Smooth muscle cell (in vitro differentiated cells): Measurements from ENCODE around the gene HRC. TPM values are rescaled to one million over a fixed set of nuclear protein-coding genes. Genes with fewer than 3 reads are reported as not detected.
A peak's percentile ranks its signal among the peaks of the same experiment; 100 is the strongest.

ENCODE experiments used
- DNase-seq: peaks from one replicate; lab custom pipeline; 2025; ENCODE audit not compliant: unreplicated experiment; lab: John Stamatoyannopoulos, UW
- H2AFZ ChIP-seq: fragments of 200-600 bp; sonication (generic); 2 replicates; pipeline ENCODE4 v1.6.0; 2016; ENCODE audit warnings: antibody characterized with exemption, low read depth, mild to moderate bottlenecking
- H3F3A ChIP-seq: fragments of 200-600 bp; sonication (generic); 2 replicates; pipeline ENCODE4 v1.6.0; 2017; ENCODE audit warnings: antibody characterized with exemption, low read depth
- H3K27ac ChIP-seq: fragments of 200-600 bp; sonication (generic); 2 replicates; pipeline ENCODE4 v1.5.1; 2016; ENCODE audit warnings: low read depth, mild to moderate bottlenecking
- H3K27me3 ChIP-seq: fragments of 200-600 bp; sonication (generic); 2 replicates; pipeline ENCODE4 v1.6.1; 2016; ENCODE audit warnings: low read depth, mild to moderate bottlenecking
- H3K36me3 ChIP-seq: fragments of 200-600 bp; sonication (generic); 2 replicates; pipeline ENCODE4 v1.5.1; 2016; ENCODE audit warnings: low read depth
- H3K4me1 ChIP-seq: fragments of 200-600 bp; sonication (generic); 2 replicates; pipeline ENCODE4 v1.5.1; 2016; ENCODE audit warnings: low read depth
- H3K4me2 ChIP-seq: fragments of 200-600 bp; sonication (generic); 2 replicates; pipeline ENCODE4 v1.6.0; 2016; ENCODE audit warnings: mild to moderate bottlenecking
- H3K4me3 ChIP-seq: fragments of 200-600 bp; sonication (generic); 2 replicates; pipeline ENCODE4 v1.5.1; 2016; ENCODE audit warnings: mild to moderate bottlenecking
- H3K79me2 ChIP-seq: fragments of 200-600 bp; sonication (generic); 2 replicates; pipeline ENCODE4 v1.6.0; 2016; ENCODE audit warnings: low read depth, mild to moderate bottlenecking
- H3K9ac ChIP-seq: fragments of 200-600 bp; sonication (generic); 2 replicates; pipeline ENCODE4 v1.6.0; 2016; ENCODE audit warnings: low read depth
- H3K9me3 ChIP-seq: fragments of 200-600 bp; sonication (generic); replicated peaks from 2 replicates; pipeline ENCODE4 v1.5.1; 2016; ENCODE audit warnings: low read depth
- H4K20me1 ChIP-seq: fragments of 200-600 bp; sonication (generic); 2 replicates; pipeline ENCODE4 v1.6.0; 2016; ENCODE audit warnings: low read depth
- WGBS: methylation state at CpG from one replicate; pipeline ENCODE4 v1.1.7; 2016; ENCODE audit warnings: low lambda C conversion rate; 5-methylcytosine and 5-hydroxymethylcytosine counted together
- polyA plus RNA-seq: library from polyadenylated mRNA; unstranded; fragments of >200 nt; fragmentation: Nextera tagmentation; extraction: Ambion mirVana; gene quantifications from 2 replicates; pipeline ENCODE4 v1.2.1, GENCODE V29; 2016
- total RNA-seq: library from RNA; depleted of rRNA; stranded (reverse); fragments of >200 nt; gene quantifications from 2 replicates; pipeline ENCODE4 v1.2.3, GENCODE V29; 2014
- TF ChIP-seq, protein P1 (sequence below): fragments of 200-600 bp; sonication (generic); IDR thresholded peaks from 2 replicates; pipeline ENCODE4 v1.5.1; 2017; ENCODE audit warnings: borderline replicate concordance, mild to moderate bottlenecking, antibody characterized with exemption; ENCODE audit not compliant: insufficient read depth, poor library complexity, severe bottlenecking

HRC gene
- total and polyA plus RNA-seq, 2 experiments from 2014 or later, result 0.06 to 1.1 TPM

GRCh38 chr19:49130325-49130724 lies 24.9 kb downstream of the HRC start:
- Histone ChIP-seq H3K79me2 (no peaks in the 10 kb centered on the region), H3K36me3 (no peaks in the 10 kb centered on the region), H3K27ac (no peak overlapping the region), H3K9ac (no peak overlapping the region), H2AFZ (no peak overlapping the region), H3F3A (no peaks in the 10 kb centered on the region), H3K9me3 (no peaks in the 10 kb centered on the region), H3K4me2 (no peak overlapping the region), H4K20me1 (no peaks in the 10 kb centered on the region), H3K4me1 (no peaks in the 10 kb centered on the region), H3K4me3 (no peak overlapping the region), H3K27me3 (no peaks in the 10 kb centered on the region)
- no peak for DNase-seq
- WGBS, result 93% methylated on average over 24 of the region's 24 CpGs
- TF ChIP-seq, protein P1, sequence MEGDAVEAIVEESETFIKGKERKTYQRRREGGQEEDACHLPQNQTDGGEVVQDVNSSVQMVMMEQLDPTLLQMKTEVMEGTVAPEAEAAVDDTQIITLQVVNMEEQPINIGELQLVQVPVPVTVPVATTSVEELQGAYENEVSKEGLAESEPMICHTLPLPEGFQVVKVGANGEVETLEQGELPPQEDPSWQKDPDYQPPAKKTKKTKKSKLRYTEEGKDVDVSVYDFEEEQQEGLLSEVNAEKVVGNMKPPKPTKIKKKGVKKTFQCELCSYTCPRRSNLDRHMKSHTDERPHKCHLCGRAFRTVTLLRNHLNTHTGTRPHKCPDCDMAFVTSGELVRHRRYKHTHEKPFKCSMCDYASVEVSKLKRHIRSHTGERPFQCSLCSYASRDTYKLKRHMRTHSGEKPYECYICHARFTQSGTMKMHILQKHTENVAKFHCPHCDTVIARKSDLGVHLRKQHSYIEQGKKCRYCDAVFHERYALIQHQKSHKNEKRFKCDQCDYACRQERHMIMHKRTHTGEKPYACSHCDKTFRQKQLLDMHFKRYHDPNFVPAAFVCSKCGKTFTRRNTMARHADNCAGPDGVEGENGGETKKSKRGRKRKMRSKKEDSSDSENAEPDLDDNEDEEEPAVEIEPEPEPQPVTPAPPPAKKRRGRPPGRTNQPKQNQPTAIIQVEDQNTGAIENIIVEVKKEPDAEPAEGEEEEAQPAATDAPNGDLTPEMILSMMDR, result no peak

DNA sequence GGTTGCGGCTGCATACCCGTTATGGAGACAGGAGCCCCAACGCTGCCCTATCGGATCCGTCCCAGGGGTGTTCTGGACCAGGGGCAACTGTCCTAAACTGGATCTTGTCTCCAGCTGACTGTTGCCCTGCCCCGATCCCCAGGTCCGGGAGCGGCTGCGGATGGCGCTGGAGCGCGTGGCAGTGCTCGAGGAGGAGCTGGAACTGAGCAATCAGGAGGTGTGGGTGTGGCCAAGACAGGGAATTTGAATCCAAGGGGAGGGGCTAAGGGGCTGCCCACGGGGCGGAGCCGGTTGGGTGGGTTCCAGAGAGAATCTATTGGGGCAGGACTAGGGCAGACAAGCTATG lies 26.0 kb downstream of the HRC start:
- 48% methylated on average over 16 of the region's 16 CpGs for WGBS
- no peaks in the 10 kb centered on the region for H3F3A ChIP-seq
- no peak for DNase-seq
- no peaks in the 10 kb centered on the region for H3K27me3 ChIP-seq
- no peaks in the 10 kb centered on the region for H4K20me1 ChIP-seq
- no peaks in the 10 kb centered on the region for H3K4me1 ChIP-seq
- peak overlapping the region; percentile 82 for H3K4me2 ChIP-seq
- H3K79me2 ChIP-seq, result no peaks in the 10 kb centered on the region
- H3K9me3 ChIP-seq, result no peaks in the 10 kb centered on the region
- H3K27ac ChIP-seq, result no peak overlapping the region
- no peaks in the 10 kb centered on the region for H3K36me3 ChIP-seq
- no peak overlapping the region for H3K9ac ChIP-seq
- no peak overlapping the region for H3K4me3 ChIP-seq
- TF ChIP-seq, protein P1, result no peak
- no peak overlapping the region for H2AFZ ChIP-seq

DNA sequence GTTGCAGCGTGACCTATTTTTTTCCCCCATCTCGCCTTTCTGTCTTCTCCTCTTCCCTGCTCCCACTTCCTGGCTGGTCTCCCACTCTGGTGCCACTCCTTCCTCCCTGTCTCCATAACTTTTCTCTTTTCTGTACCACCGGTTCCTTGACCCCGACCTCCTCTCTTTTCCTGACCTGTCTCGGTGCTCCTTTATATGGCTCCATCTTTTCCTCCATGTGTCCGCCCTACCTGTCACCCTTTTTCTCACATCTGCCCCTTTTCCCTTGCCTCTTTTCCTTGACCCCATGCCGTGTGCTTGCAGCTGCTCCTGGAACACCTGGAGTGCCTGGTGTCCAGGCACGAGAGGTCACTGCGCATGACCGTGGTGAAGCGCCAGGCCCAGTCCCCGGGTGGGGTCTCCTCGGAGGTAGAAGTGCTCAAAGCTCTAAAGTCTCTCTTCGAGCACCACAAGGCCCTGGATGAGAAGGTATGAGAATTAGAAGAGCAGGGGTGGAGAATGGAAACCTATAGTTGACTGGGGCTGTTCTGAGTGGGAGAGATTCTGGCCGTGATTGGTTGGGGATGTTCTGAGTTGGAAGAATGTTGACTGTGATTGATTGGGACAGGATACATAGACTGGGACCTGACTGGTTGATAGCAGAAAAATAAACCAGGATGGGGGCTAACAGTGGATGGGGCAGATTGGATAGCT lies 26.5 kb downstream of the HRC start:
- Histone ChIP-seq H3K9ac (no peak overlapping the region), H3K27me3 (no peaks in the 10 kb centered on the region), H2AFZ (peak overlapping the region; percentile 42), H3K27ac (no peak overlapping the region), H3F3A (no peaks in the 10 kb centered on the region), H3K36me3 (no peaks in the 10 kb centered on the region), H3K4me2 (peak overlapping the region; percentile 82), H3K79me2 (no peaks in the 10 kb centered on the region), H3K4me1 (no peaks in the 10 kb centered on the region), H3K9me3 (no peaks in the 10 kb centered on the region), H3K4me3 (peak overlapping the region; percentile 47), H4K20me1 (no peaks in the 10 kb centered on the region)
- TF ChIP-seq, protein P1, result no peak
- WGBS, result 73% methylated on average over 15 of the region's 15 CpGs
- DNase-seq, result no peak
